ENCODE results near the gene GRIN2B.

Gene GRIN2B

DNA sequence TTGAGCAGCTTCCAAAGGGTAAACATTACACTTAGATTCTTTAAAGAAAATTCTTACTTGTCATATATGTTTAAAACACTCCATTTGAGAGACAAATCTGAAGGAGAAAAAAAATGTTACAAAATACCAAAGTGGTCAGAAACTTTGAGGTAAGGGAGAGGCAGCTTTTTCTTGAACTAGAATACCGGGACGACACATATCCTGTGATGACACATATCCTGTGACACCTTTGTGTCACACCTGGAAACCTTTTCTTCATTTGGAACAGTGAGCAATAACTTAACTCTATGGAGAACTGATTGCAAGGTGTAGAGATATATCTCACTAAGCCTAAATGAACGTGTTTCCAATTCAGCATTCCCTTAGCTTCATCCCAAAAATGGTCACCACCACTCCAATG, 4.6 kb upstream of the GRIN2B start:
- no peak overlapping the region for H2AFZ ChIP-seq (ENCODE audit: low read depth, low read length)
- no peak overlapping the region for H3K4me3 ChIP-seq (ENCODE audit: low read length)

DNA sequence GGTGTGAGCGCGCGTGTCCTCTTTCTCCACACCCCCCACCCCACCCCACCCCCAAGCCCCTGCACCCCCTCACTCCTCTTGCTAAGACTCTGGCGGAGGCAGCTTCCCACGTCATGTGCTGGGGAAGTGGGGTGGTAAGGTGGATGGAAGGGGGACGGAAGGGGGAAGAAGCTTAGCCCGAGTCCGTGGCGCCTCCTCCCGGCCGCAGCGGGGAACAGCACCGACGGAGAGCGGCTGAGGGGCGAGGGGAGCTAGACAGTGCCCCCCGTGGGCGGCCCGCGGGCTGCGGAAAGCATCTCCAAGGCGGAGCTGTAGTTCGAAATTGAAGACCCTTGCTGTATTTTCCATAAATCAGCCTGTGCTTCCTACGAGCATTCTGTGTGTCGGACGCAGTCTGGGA, 588 bp upstream of the GRIN2B start:
- no peaks in the 10 kb centered on the region for H3K9me3 ChIP-seq (ENCODE audit: insufficient read depth, low read length)
- no peak overlapping the region for H2AFZ ChIP-seq (ENCODE audit: low read depth, low read length)
- peaks cover 19% of the 10 kb centered on the region for H3K27me3 ChIP-seq (ENCODE audit: low read depth, low read length)
- no peaks in the 10 kb centered on the region for H3K36me3 ChIP-seq (replicated peaks; ENCODE audit: low read depth, low read length)
- H3K4me3 ChIP-seq (ENCODE audit: low read length): no peak overlapping the region
- no peaks in the 10 kb centered on the region for H3K4me1 ChIP-seq (ENCODE audit: low read length)
- no peak overlapping the region for H3K27ac ChIP-seq (ENCODE audit: low read length)
- H3K79me2 ChIP-seq (ENCODE audit: low read length): no peaks in the 10 kb centered on the region
- H3K9ac ChIP-seq (ENCODE audit: low read length): no peak overlapping the region
- no peak overlapping the region for H3K4me2 ChIP-seq (ENCODE audit: low read length)
- no peak for TF ChIP-seq EZH2phosphoT487 (IDR thresholded peaks at IDR 0.05; ENCODE audit: low read depth)
- TF ChIP-seq, protein P1, sequence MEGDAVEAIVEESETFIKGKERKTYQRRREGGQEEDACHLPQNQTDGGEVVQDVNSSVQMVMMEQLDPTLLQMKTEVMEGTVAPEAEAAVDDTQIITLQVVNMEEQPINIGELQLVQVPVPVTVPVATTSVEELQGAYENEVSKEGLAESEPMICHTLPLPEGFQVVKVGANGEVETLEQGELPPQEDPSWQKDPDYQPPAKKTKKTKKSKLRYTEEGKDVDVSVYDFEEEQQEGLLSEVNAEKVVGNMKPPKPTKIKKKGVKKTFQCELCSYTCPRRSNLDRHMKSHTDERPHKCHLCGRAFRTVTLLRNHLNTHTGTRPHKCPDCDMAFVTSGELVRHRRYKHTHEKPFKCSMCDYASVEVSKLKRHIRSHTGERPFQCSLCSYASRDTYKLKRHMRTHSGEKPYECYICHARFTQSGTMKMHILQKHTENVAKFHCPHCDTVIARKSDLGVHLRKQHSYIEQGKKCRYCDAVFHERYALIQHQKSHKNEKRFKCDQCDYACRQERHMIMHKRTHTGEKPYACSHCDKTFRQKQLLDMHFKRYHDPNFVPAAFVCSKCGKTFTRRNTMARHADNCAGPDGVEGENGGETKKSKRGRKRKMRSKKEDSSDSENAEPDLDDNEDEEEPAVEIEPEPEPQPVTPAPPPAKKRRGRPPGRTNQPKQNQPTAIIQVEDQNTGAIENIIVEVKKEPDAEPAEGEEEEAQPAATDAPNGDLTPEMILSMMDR (IDR thresholded peaks at IDR 0.05; ENCODE audit: low read depth, low read length): no peak
- H4K20me1 ChIP-seq (ENCODE audit: insufficient read depth, low read length): no peaks in the 10 kb centered on the region

More for the DNA sequence above, 4.6 kb upstream of the GRIN2B start:
- Histone ChIP-seq H3K27me3 (ENCODE audit: low read depth, low read length) (no peaks in the 10 kb centered on the region), H3K9me3 (ENCODE audit: insufficient read depth, low read length) (no peaks in the 10 kb centered on the region), H4K20me1 (ENCODE audit: insufficient read depth, low read length) (no peaks in the 10 kb centered on the region), H3K79me2 (ENCODE audit: low read length) (no peaks in the 10 kb centered on the region), H3K4me2 (ENCODE audit: low read length) (no peak overlapping the region), H3K9ac (ENCODE audit: low read length) (no peak overlapping the region), H3K27ac (ENCODE audit: low read length) (no peak overlapping the region), H3K4me1 (ENCODE audit: low read length) (no peaks in the 10 kb centered on the region), H3K36me3 (replicated peaks; ENCODE audit: low read depth, low read length) (no peaks in the 10 kb centered on the region)
- no peak for TF ChIP-seq EZH2phosphoT487 (IDR thresholded peaks at IDR 0.05; ENCODE audit: low read depth)
- TF ChIP-seq, protein P1 (IDR thresholded peaks at IDR 0.05; ENCODE audit: low read depth, low read length): no peak

DNA sequence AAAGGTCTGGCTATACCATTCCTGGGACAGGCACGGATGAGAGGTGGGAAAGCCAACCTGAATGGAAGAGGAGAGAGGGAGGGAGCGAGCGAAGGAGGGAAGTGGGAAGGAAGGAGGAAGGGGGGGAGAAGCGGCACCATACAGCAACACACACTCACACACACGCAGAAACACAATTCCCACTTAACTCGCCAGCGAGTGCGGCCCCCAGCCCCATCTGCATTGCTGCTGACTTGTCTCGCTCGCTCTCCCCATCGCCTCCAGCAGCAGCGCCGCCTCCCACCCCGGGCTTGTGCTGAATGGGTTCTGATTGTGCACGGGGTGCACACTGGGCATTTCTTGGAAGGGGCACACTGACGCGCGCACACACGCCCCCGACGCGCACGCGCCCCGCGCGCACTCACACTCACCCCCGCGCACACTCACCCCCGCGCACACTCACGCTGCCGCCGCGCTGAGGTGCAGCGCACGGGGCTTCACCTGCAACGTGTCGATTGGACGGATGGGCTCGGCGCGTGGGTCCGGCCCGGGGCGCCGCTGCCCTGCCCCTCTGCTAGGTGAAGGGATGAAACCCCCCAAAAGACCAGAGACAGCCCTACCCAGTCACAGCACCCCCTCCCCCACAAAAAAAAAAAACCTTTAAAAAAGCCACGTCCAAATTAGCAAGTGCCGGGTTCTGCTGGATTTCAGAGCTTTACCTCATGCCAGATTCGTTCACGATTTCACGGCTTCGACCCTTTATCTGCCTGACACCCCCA, 685 bp downstream of the GRIN2B start:
- H3K9me3 ChIP-seq (ENCODE audit: insufficient read depth, low read length): no peaks in the 10 kb centered on the region

DNA sequence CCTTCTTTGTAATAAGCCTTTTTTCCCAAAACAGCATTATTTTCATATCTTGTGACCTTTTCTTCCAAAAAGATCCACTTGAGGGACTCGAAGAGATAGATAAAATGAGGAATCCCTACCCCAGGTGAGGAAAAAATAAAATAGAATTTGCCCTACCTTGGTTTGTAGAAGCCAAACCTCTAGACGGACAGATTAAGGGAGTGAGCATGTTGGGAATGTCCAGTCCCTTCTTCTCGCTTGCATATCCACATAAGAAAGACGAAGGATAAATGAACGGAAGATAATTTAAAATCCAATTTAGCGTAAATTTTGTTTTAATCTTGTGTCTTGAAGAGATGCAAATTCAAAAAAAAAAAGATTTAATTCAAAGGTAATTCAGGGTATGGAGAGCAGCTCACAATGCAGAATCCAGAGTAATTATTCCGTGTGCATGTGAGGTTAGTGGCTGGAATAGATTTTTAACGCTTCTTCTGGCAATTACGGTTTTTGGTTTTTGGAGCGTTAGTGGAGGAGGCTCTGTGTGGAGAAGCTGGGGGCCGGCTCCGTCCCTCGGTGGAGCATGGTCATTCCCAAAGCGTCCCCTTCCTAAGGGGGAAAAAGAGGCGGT, 1.5 kb downstream of the GRIN2B start:
- Histone ChIP-seq H3K9ac (ENCODE audit: low read length) (no peak overlapping the region), H3K79me2 (ENCODE audit: low read length) (no peaks in the 10 kb centered on the region), H3K4me3 (ENCODE audit: low read length) (no peak overlapping the region), H4K20me1 (ENCODE audit: insufficient read depth, low read length) (no peaks in the 10 kb centered on the region), H3K4me1 (ENCODE audit: low read length) (no peaks in the 10 kb centered on the region), H3K27ac (ENCODE audit: low read length) (no peak overlapping the region), H2AFZ (ENCODE audit: low read depth, low read length) (no peak overlapping the region), H3K27me3 (ENCODE audit: low read depth, low read length) (peaks cover 32% of the 10 kb centered on the region), H3K9me3 (ENCODE audit: insufficient read depth, low read length) (no peaks in the 10 kb centered on the region), H3K4me2 (ENCODE audit: low read length) (no peak overlapping the region), H3K36me3 (replicated peaks; ENCODE audit: low read depth, low read length) (no peaks in the 10 kb centered on the region)
- TF ChIP-seq, protein P1 (IDR thresholded peaks at IDR 0.05; ENCODE audit: low read depth, low read length): no peak

More for the DNA sequence above, 685 bp downstream of the GRIN2B start:
- Histone ChIP-seq H3K9ac (ENCODE audit: low read length) (no peak overlapping the region), H3K4me1 (ENCODE audit: low read length) (no peaks in the 10 kb centered on the region), H3K4me2 (ENCODE audit: low read length) (no peak overlapping the region), H4K20me1 (ENCODE audit: insufficient read depth, low read length) (no peaks in the 10 kb centered on the region), H3K79me2 (ENCODE audit: low read length) (no peaks in the 10 kb centered on the region), H3K4me3 (ENCODE audit: low read length) (no peak overlapping the region), H3K36me3 (replicated peaks; ENCODE audit: low read depth, low read length) (no peaks in the 10 kb centered on the region), H3K27me3 (ENCODE audit: low read depth, low read length) (peaks cover 26% of the 10 kb centered on the region), H2AFZ (ENCODE audit: low read depth, low read length) (no peak overlapping the region), H3K27ac (ENCODE audit: low read length) (no peak overlapping the region)
- TF ChIP-seq EZH2phosphoT487 (IDR thresholded peaks at IDR 0.05; ENCODE audit: low read depth): no peak
- TF ChIP-seq, protein P1 (IDR thresholded peaks at IDR 0.05; ENCODE audit: low read depth, low read length): no peak

All from OCI-LY3 (cell line).